ENCODE data around the gene KCNK7.
A peak's percentile ranks its signal among the peaks of the same experiment; 100 is the strongest.

KCNK7 gene

GRCh38 chr11:65617990-65618751 is 22.6 kb upstream of the KCNK7 start:
- Histone ChIP-seq H3K36me3 (ENCODE audit: control insufficient read depth, insufficient read depth, low read length) (peaks cover 37% of the 10 kb centered on the region), H3K4me1 (ENCODE audit: control insufficient read depth, insufficient read depth, low read length) (peaks cover 4% of the 10 kb centered on the region; the same call in 1 of the 2 replicates), H3K27me3 (ENCODE audit: control insufficient read depth, insufficient read depth, low read length) (no peaks in the 10 kb centered on the region), H3K9me3 (ENCODE audit: control insufficient read depth, insufficient read depth, low read length) (no peaks in the 10 kb centered on the region), H3K4me3 (ENCODE audit: low read length) (no peak overlapping the region), H3K27ac (ENCODE audit: low read length) (no peak overlapping the region)
- no peak for DNase-seq (ENCODE audit: low read depth, low spot score)
- no CpG with 5 or more reads among the region's 33 CpGs for WGBS (ENCODE audit: insufficient coverage, insufficient read length)

GRCh38 chr11:65617136-65617850 is 21.7 kb upstream of the KCNK7 start:
- Histone ChIP-seq H3K27me3 (ENCODE audit: control insufficient read depth, insufficient read depth, low read length) (no peaks in the 10 kb centered on the region), H3K9me3 (ENCODE audit: control insufficient read depth, insufficient read depth, low read length) (no peaks in the 10 kb centered on the region), H3K36me3 (ENCODE audit: control insufficient read depth, insufficient read depth, low read length) (peaks cover 37% of the 10 kb centered on the region), H3K4me3 (ENCODE audit: low read length) (no peak overlapping the region), H3K4me1 (ENCODE audit: control insufficient read depth, insufficient read depth, low read length) (peaks cover 4% of the 10 kb centered on the region; the same call in 1 of the 2 replicates), H3K27ac (ENCODE audit: low read length) (no peak overlapping the region)
- no CpG with 5 or more reads among the region's 17 CpGs for WGBS (ENCODE audit: insufficient coverage, insufficient read length)
- no peak for DNase-seq (ENCODE audit: low read depth, low spot score)

DNA sequence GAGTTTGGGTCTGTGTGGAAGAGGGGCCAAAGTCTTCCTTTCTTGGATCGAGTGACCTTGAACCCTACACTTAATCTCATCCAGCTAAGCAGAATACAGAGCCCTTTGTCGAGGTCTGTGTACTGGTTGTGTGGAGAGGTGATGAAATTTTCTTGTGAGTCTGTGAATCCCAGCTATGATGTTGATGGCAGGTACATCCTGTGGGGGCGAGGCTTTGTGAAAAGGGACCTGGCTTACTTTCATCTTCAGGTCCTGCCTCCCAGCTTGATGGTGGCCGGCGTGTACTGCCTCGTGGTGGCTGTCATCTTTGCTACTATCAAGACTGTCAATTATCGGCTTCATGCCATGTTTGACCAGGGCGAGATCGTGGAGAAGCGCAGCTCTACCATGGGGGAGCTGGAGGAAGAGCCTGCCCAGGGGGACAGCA is 21.0 kb upstream of the KCNK7 start:
- Histone ChIP-seq H3K9me3 (ENCODE audit: control insufficient read depth, insufficient read depth, low read length) (no peaks in the 10 kb centered on the region), H3K27ac (ENCODE audit: low read length) (no peak overlapping the region), H3K36me3 (ENCODE audit: control insufficient read depth, insufficient read depth, low read length) (peaks cover 37% of the 10 kb centered on the region), H3K4me1 (ENCODE audit: control insufficient read depth, insufficient read depth, low read length) (peaks cover 4% of the 10 kb centered on the region; the same call in 1 of the 2 replicates), H3K27me3 (ENCODE audit: control insufficient read depth, insufficient read depth, low read length) (no peaks in the 10 kb centered on the region), H3K4me3 (ENCODE audit: low read length) (peak overlapping the region; percentile 90; the same call in 1 of the 2 replicates)
- DNase-seq (ENCODE audit: low read depth, low spot score) = no peak
- no CpG with 5 or more reads among the region's 10 CpGs for WGBS (ENCODE audit: insufficient coverage, insufficient read length)

DNA sequence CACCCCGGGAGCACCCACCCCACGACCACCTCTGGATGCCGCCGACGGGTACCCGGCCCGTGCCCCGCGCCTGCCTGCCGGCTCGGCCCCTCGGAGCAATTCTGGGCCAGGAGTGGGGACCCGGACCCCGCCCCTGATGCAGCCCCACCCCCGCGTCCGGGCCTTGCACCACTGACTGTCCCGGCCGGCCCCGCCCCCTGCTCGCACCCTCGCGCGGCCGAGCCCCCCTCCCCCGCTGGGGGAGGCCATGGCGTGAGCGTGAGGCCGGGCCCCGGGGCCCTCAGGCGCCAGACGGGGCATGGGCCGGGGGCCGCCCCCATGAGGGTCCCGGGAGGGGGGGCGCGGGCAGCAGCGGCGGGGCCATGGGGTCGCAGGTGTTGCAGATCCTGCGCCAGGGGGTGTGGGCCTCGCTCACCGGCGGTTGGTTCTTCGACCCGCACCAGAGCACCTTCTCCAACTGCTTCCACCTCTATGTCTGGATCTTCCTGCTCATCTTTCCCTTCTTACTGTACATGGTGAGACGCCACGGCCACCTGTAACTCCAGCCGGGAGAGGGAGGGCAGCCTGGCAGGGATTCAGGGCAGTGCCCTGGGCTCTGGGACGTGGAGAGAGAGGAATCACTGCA is 20.5 kb upstream of the KCNK7 start:
- Histone ChIP-seq H3K9me3 (ENCODE audit: control insufficient read depth, insufficient read depth, low read length) (no peaks in the 10 kb centered on the region), H3K27me3 (ENCODE audit: control insufficient read depth, insufficient read depth, low read length) (no peaks in the 10 kb centered on the region), H3K4me1 (ENCODE audit: control insufficient read depth, insufficient read depth, low read length) (peaks cover 4% of the 10 kb centered on the region; the same call in 1 of the 2 replicates), H3K4me3 (ENCODE audit: low read length) (peak overlapping the region; percentile 90), H3K36me3 (ENCODE audit: control insufficient read depth, insufficient read depth, low read length) (peaks cover 37% of the 10 kb centered on the region), H3K27ac (ENCODE audit: low read length) (no peak overlapping the region)
- no peak for DNase-seq (ENCODE audit: low read depth, low spot score)
- WGBS (ENCODE audit: insufficient coverage, insufficient read length) = no CpG with 5 or more reads among the region's 50 CpGs

DNA sequence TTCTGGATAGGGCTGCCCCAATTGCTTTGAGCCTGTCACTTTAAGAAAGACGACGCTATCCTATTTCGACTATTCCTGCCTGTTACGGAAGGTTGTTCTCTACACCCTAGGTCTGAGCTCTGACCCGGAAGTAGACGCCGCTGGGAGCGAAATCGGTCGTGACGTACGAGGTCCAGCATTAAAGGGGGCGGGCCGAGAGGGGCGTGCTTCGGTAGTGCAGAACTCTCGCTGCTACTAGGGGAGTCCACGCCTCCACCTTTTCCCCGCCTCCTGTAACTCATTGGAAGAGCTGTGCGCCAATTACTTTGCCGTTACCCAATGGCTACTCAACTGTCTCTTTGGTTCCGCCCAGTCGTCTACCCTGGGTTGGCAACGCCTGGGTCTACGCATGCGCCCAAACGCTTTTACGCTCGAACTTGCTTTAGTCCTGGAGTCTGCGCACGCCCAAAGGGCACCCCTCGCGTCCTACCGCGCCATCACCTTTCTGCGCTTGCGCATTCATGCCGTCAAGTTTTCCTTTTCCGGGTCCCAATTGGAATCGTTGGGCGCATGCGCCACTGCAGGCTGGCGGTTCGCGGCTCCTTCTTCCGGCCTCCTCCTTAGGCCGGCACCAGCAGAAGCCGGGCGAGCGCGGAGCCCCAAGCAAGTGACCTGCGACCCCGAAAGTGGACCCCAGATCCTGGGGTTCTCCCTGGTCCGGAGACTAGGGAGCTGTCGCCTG is 19.8 kb upstream of the KCNK7 start, which contains the start of gene PCNX3:
TSS of gene PCNX3 (plus strand) at position 548 of the 721 bp plus-strand sequence. CDS start 536 bp downstream, outside the sequence.
- WGBS (ENCODE audit: insufficient coverage, insufficient read length) = no CpG with 5 or more reads among the region's 55 CpGs
- peak; percentile 100 for DNase-seq (ENCODE audit: low read depth, low spot score)

DNA sequence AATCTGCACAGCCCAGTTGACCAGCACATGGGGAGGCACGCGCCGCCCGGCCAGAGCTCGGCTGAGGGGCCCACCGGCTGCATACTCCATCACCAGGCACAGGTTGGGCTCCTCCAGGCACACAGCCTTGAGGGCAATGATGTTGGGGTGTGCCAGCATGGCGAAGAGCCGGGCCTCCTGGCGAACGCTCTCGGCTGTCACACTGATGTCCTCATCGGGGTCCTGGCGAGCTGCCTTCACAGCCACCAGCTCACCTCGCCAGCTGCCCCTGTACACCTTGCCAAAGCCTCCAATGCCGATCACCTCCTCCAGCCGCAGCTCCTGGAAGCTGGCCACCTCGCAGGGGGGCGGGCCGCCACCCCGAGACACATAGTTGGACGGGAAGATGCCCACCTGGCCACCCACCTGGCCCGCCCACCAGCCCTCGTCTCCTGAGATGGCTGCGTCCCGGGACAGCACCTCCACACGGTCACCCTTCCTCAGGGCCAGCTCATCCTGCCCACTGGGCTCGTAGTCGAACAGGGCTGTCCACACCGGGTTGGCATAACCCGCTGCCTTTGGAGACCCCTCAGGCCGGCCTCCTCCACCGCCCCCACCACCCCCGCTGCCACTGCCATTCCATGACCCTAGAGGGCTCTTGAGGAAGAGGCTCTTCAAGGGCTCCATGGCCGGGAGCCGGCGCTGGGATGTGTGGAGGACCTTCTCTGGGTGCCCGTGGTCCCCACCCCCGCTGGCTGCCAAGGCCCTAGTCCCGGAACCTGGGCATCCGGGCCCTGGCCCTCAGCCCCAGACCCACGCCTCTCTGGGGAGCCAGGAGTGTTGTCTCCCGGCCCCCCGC is 17.7 kb upstream of the KCNK7 start:
- DNase-seq (ENCODE audit: low read depth, low spot score) = no peak
- Histone ChIP-seq H3K36me3 (ENCODE audit: control insufficient read depth, insufficient read depth, low read length) (peaks cover 11% of the 10 kb centered on the region; the same call in 1 of the 2 replicates), H3K27me3 (ENCODE audit: control insufficient read depth, insufficient read depth, low read length) (no peaks in the 10 kb centered on the region), H3K9me3 (ENCODE audit: control insufficient read depth, insufficient read depth, low read length) (no peaks in the 10 kb centered on the region), H3K4me3 (ENCODE audit: low read length) (peak overlapping the region; percentile 69), H3K4me1 (ENCODE audit: control insufficient read depth, insufficient read depth, low read length) (peaks cover 4% of the 10 kb centered on the region; the same call in 1 of the 2 replicates), H3K27ac (ENCODE audit: low read length) (no peak overlapping the region)
- WGBS (ENCODE audit: insufficient coverage, insufficient read length) = no CpG with 5 or more reads among the region's 43 CpGs

More for the DNA sequence above, 19.8 kb upstream of the KCNK7 start, which contains the start of gene PCNX3:
- H3K9me3 ChIP-seq (ENCODE audit: control insufficient read depth, insufficient read depth, low read length) = no peaks in the 10 kb centered on the region
- H3K27ac ChIP-seq (ENCODE audit: low read length) = no peak within 1 kb of the TSS
- H3K36me3 ChIP-seq (ENCODE audit: control insufficient read depth, insufficient read depth, low read length) = peaks cover 31% of the 10 kb centered on the region
- peak within 1 kb of the TSS; percentile 90 for H3K4me3 ChIP-seq (ENCODE audit: low read length)
- no peaks in the 10 kb centered on the region for H3K27me3 ChIP-seq (ENCODE audit: control insufficient read depth, insufficient read depth, low read length)
- H3K4me1 ChIP-seq (ENCODE audit: control insufficient read depth, insufficient read depth, low read length) = peaks cover 4% of the 10 kb centered on the region; the same call in 1 of the 2 replicates

DNA sequence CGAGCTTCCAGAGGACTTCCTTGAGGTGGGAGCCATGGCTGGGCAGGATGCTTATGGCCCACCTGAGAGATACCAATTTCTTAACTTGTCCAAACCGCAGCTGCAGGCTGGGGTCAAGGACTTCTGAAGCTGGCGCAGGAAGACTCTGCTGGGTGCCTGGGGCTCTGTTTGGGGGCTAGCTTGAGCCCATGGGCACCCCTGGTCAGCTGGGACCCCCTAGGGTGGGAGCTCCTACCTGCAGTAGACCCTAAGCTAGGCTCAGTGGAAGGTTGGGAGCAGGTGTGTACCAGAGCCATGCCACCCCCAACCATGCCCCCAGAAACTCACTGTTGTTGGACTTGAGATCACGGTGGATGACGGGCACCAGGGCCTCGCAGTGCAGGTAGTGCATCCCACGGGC is 17.1 kb upstream of the KCNK7 start:
- Histone ChIP-seq H3K4me1 (ENCODE audit: control insufficient read depth, insufficient read depth, low read length) (peaks cover 6% of the 10 kb centered on the region), H3K27ac (ENCODE audit: low read length) (no peak overlapping the region), H3K36me3 (ENCODE audit: control insufficient read depth, insufficient read depth, low read length) (0 out of 2 replicates have a peak, but pooled peaks cover 7% of the 10 kb centered on the region), H3K9me3 (ENCODE audit: control insufficient read depth, insufficient read depth, low read length) (no peaks in the 10 kb centered on the region), H3K27me3 (ENCODE audit: control insufficient read depth, insufficient read depth, low read length) (no peaks in the 10 kb centered on the region), H3K4me3 (ENCODE audit: low read length) (no peak overlapping the region)
- DNase-seq (ENCODE audit: low read depth, low spot score) = no peak
- no CpG with 5 or more reads among the region's 7 CpGs for WGBS (ENCODE audit: insufficient coverage, insufficient read length)

GRCh38 chr11:65611758-65612603 is 16.4 kb upstream of the KCNK7 start:
- no peak overlapping the region for H3K4me3 ChIP-seq (ENCODE audit: low read length)
- H3K4me1 ChIP-seq (ENCODE audit: control insufficient read depth, insufficient read depth, low read length) = peaks cover 7% of the 10 kb centered on the region
- DNase-seq (ENCODE audit: low read depth, low spot score) = no peak
- H3K36me3 ChIP-seq (ENCODE audit: control insufficient read depth, insufficient read depth, low read length) = no peaks in the 10 kb centered on the region
- WGBS (ENCODE audit: insufficient coverage, insufficient read length) = no CpG with 5 or more reads among the region's 12 CpGs
- H3K27me3 ChIP-seq (ENCODE audit: control insufficient read depth, insufficient read depth, low read length) = no peaks in the 10 kb centered on the region
- no peaks in the 10 kb centered on the region for H3K9me3 ChIP-seq (ENCODE audit: control insufficient read depth, insufficient read depth, low read length)
- no peak overlapping the region for H3K27ac ChIP-seq (ENCODE audit: low read length)
